Aorta (tissue), 5 donors: ENCODE measurements around the gene CCT8. TPM values are rescaled to one million over a fixed set of nuclear protein-coding genes. Genes with fewer than 3 reads are reported as not detected.

Source experiments
- ATAC-seq: fragments of 200-7000 bp; cut with Tn5 transposase; one replicate; pipeline ENCODE4 v1.9.1; 2022; ENCODE audit warnings: moderate library complexity; ENCODE audit not compliant: low FRiP score
- DNase-seq, 2 donors: peaks; one replicate each; pipeline ENCODE4 v3.0.0-alpha.2; 2020
- H3K27ac ChIP-seq, 2 donors: one replicate each; pipeline ENCODE4 v1.5.1; 2013; ENCODE audit warnings: low read length in 2 of 2, mild to moderate bottlenecking in 2 of 2, moderate library complexity in 2 of 2, control low read depth in 1 of 2, inconsistent platforms in 1 of 2, low read depth in 1 of 2
- H3K27me3 ChIP-seq, 2 donors: one replicate each; pipeline ENCODE4 v1.6.1; 2013; ENCODE audit warnings: control low read depth in 1 of 2, low read length in 1 of 2, mild to moderate bottlenecking in 1 of 2, moderate library complexity in 1 of 2; ENCODE audit not compliant: insufficient read depth in 2 of 2, control insufficient read depth in 1 of 2
- H3K36me3 ChIP-seq, 2 donors: one replicate each; pipeline ENCODE4 v1.6.1; 2013; ENCODE audit warnings: control low read depth in 1 of 2, low read length in 1 of 2, mild to moderate bottlenecking in 1 of 2; ENCODE audit not compliant: insufficient read depth in 2 of 2, control insufficient read depth in 1 of 2
- H3K4me1 ChIP-seq, 2 donors: one replicate each; pipeline ENCODE4 v1.6.1; 2013; ENCODE audit warnings: low read length in 2 of 2, control low read depth in 1 of 2, mild to moderate bottlenecking in 1 of 2, moderate library complexity in 1 of 2; ENCODE audit not compliant: insufficient read depth in 2 of 2, control insufficient read depth in 1 of 2
- H3K4me3 ChIP-seq, 2 donors: one replicate each; pipeline ENCODE4 v1.5.1; 2013; ENCODE audit warnings: low read length in 2 of 2, control low read depth in 1 of 2, mild to moderate bottlenecking in 1 of 2
- H3K9me3 ChIP-seq: one replicate; pipeline ENCODE4 v1.6.1; 2013; ENCODE audit warnings: mild to moderate bottlenecking, low read length; ENCODE audit not compliant: control insufficient read depth
- whole genome bisulfite sequencing, 2 donors: extraction: QIAGEN DNeasy Blood & Tissue Kit; methylation state at CpG; one replicate each; pipeline ENCODE4 v1.1.7; 2013; 5-methylcytosine and 5-hydroxymethylcytosine counted together
- intact Hi-C, 2 donors: fragments of 100-400 bp; cut with DNase I; formaldehyde crosslinking; loops; one replicate each; pipeline versions ENCODE4 v1.14.2 to v1.15.0; 2022
- polyA plus RNA-seq, 2 donors: library from polyadenylated mRNA; stranded (reverse); fragments of 200-250 nt; gene quantifications; one replicate each; pipeline ENCODE4 v1.2.3, GENCODE V29; 2013
- total RNA-seq, 2 donors: library from RNA; stranded (reverse); fragmentation: NEBNext Ultra II Directional; extraction: Animal tissue kit (Norgen Biotek cat#: 25700); gene quantifications; one replicate each; pipeline ENCODE4 v1.2.1, GENCODE V29; 2021
- donor health status: healthy with polysubstance abuse.
- donor health status: Bipolar disorder and iron deficiency.
- donor health status: DM: no; HTN: no; CAD: no.
- donor health status: DM: no; HTN: no; CAD: no.
- donor health status: DM: yes; HTN: yes; CAD: no.

Gene CCT8
- total and polyA plus RNA-seq, 4 donors, result 88.7 to 130 (median 118) TPM

DNA sequence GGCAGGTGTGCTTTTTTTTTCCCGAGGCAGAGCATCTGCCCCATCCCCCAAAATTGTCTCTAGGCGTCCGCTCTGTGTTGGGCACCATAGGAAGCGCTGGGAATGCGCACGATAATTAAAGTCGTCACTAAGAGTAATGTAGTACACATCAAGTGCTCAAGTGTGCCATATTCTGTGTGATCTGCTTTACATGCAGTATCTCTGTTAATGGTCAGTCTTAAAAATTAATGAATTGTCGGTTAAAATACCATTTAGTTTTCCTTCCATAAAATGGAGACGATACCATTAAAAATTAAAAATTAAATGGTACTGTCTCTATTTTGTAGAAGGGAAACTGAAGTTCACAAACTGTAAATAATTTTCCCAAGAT lies 544 bp upstream of the CCT8 start:
- DNase-seq (no peak), ATAC-seq (peak; percentile 45)
- peaks cover 0 to 4% of the 10 kb centered on the region in 2 donors for H3K4me1 ChIP-seq
- intact Hi-C loops, result loop anchor here in 1 of 2 donors (5.0 kb wide), 1 partner anchor 583 kb away; no protein-coding TSS in a partner anchor
- peak overlapping the region; percentile 31 to 74 for H3K4me3 ChIP-seq
- WGBS, 2 donors, result 9 to 11% methylated on average over 9 of the region's 9 CpGs
- peak overlapping the region in 1 of 2 donors; percentile 43 for H3K27ac ChIP-seq
- H3K36me3 ChIP-seq, result no peaks in the 10 kb centered on the region
- H3K27me3 ChIP-seq, result no peaks in the 10 kb centered on the region
- no peaks in the 10 kb centered on the region for H3K9me3 ChIP-seq

DNA sequence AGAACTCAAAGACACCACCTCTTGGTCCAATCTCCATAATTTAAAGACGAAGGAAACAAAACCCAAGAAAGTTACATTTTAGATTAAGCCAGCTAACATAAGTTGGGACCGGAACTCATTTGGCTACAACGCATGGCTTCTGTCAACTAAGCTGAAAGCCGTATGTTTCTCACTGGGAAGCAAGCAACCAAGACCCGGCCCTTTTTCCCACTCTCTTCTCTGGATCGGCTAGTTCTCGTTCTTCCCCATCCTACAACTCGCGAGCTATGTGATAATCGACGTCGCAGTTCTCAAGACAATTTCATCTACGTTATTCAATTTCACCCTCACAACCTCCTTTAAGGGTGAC lies 601 bp downstream of the CCT8 start:
- ATAC-seq (no peak), DNase-seq (no peak)
- Histone ChIP-seq H3K9me3 (no peaks in the 10 kb centered on the region), H3K27me3 (no peaks in the 10 kb centered on the region), H3K27ac (peak overlapping the region; percentile 21 to 34), H3K4me3 (peak overlapping the region; percentile 52 to 95), H3K4me1 (peaks cover 0 to 4% of the 10 kb centered on the region in 2 donors), H3K36me3 (no peaks in the 10 kb centered on the region)
- intact Hi-C loops, result loop anchor here in 1 of 2 donors (5.0 kb wide), 1 partner anchor 584 kb away; no protein-coding TSS in a partner anchor
- WGBS, 2 donors, result 0% methylated on average over 13 of the region's 13 CpGs

DNA sequence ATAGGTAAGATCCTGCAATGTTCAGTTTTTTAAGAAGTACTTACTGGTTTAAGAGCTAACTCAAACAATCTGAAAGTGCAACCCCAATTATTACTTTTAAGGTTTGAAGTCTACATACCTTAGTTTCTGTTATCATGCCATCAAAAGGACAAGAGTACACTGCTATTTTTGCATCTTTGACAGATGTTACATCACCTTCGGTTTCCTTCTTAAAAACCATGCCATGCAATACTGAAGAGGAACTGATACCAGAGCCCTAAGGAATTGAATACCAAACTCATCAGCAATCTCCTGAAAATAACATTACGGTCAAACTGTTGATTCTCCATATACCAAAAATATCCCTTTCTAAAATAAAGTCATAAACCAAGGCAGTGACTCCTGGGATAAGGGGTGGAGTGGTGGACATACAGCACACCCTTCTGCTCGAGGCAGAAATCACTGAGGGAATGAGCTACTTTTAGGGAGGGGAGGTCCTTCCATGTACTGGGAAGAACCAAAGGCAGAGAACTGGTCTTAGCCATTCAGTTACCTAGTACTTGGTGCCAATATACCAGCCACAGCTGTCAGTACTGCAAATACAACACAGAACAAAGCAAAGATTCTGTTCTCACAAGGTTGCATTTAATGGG lies 8.5 kb downstream of the CCT8 start:
- Histone ChIP-seq H3K36me3 (peaks cover 2 to 10% of the 10 kb centered on the region in 2 donors), H3K27me3 (no peaks in the 10 kb centered on the region), H3K4me1 (no peaks in the 10 kb centered on the region), H3K9me3 (no peaks in the 10 kb centered on the region), H3K27ac (peak overlapping the region in 1 of 2 donors; percentile 67), H3K4me3 (no peak overlapping the region)
- ATAC-seq (no peak), DNase-seq (no peak)
- intact Hi-C loops, result no loop called here
- WGBS, 2 donors, result 60% methylated on average over 3 of the region's 3 CpGs

DNA sequence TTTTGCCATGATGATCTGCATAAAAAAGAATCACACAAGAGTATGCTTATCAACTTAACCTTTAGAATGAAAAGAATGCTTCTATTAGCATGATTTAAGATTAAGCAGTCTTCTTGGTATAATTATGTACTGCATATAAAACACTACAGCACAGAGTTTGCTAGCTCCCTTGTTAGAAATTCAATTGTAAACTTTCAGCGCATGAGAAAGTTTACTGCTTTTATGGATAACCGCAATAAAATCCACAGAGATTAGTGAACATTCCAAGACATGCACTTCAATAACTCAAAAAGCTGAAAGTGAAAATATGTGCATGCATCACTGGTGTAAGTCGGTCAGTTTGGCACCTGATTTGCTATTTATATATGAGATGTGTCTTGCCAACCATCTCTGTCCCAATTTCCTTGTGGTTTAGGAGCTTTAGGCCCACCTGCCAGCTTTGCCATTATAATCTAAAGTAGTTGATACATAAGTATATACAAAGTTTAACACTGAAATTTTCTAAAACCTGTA lies 16.9 kb downstream of the CCT8 start:
- intact Hi-C loops, result no loop called here
- Histone ChIP-seq H3K4me1 (peaks cover 0 to 3% of the 10 kb centered on the region in 2 donors), H3K36me3 (peaks cover 7 to 17% of the 10 kb centered on the region in 2 donors), H3K27me3 (no peaks in the 10 kb centered on the region), H3K4me3 (no peak overlapping the region), H3K9me3 (no peaks in the 10 kb centered on the region), H3K27ac (no peak overlapping the region)
- DNase-seq (no peak), ATAC-seq (no peak)
- 68 to 77% methylated on average over 3 of the region's 3 CpGs for WGBS, 2 donors

DNA sequence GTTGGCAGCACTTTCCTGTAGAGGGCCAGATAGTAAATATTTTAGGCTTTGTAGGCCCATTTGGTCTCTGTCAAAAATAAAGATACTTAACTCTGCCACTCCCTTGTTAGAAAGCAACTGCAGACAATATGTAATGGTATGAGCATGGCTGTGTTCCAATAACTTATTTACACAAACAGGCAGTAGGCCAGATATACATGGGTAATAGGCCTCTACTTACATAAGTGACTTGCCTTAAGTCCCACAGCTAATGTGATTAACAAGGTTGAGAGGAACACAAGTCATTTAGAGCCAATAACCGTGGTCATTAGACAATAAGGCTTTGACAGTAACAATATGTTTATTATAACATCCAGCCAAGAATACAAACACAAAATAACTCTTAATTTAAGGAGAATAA lies 17.4 kb downstream of the CCT8 start:
- 88 to 100% methylated on average over 1 of the region's 1 CpG for WGBS, 2 donors
- ATAC-seq (no peak), DNase-seq (no peak)
- Histone ChIP-seq H3K36me3 (peaks cover 9 to 15% of the 10 kb centered on the region in 2 donors), H3K27ac (no peak overlapping the region), H3K4me3 (no peak overlapping the region), H3K27me3 (no peaks in the 10 kb centered on the region), H3K9me3 (no peaks in the 10 kb centered on the region), H3K4me1 (peaks cover 0 to 3% of the 10 kb centered on the region in 2 donors)
- intact Hi-C loops, result no loop called here

DNA sequence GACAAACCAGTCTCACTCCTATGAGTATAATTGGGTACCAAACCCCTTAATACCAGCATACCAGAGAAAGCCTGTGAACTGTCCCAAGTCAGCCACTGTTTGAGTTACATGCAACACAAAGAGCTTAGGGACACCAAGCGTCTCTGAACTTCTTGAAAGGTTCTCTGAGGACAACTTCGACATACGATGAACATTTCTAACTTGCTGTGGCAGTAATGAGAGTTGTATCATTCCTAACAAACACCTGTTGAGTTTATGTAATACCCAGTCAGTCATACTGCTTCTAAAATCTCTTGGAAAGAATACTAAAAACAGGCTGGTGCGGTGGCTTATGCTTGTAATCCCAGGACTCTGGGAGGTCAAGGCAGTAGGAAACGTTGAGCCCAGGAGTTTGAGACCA lies 18.4 kb downstream of the CCT8 start:
- H3K4me3 ChIP-seq, result no peak overlapping the region
- 84 to 89% methylated on average over 5 of the region's 5 CpGs for WGBS, 2 donors
- H3K36me3 ChIP-seq, result peaks cover 6 to 20% of the 10 kb centered on the region in 2 donors
- H3K27ac ChIP-seq, result no peak overlapping the region
- no peaks in the 10 kb centered on the region for H3K27me3 ChIP-seq
- no peaks in the 10 kb centered on the region for H3K9me3 ChIP-seq
- DNase-seq (no peak), ATAC-seq (no peak)
- H3K4me1 ChIP-seq, result peaks cover 0 to 3% of the 10 kb centered on the region in 2 donors
- intact Hi-C loops, result no loop called here

DNA sequence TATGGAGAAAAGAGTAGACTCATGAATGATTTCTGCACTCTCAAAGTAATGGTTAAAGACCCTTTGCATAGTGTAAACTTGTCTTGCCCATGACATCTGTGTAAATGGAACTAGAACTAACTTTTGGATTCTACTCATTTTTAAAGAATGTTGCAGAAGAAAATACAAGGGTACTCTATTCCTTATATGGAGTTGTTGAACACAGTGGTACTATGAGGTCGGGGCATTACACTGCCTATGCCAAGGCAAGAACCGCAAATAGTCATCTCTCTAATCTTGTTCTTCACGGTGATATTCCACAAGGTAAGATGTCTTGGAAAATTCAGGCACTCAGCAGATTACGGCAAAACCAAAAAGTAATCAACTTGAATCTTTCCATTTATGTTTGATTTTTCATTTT lies 19.8 kb downstream of the CCT8 start:
- Histone ChIP-seq H3K4me3 (no peak overlapping the region), H3K4me1 (peaks cover 0 to 3% of the 10 kb centered on the region in 2 donors), H3K9me3 (no peaks in the 10 kb centered on the region), H3K36me3 (peaks cover 6 to 20% of the 10 kb centered on the region in 2 donors), H3K27ac (peak overlapping the region; percentile 44 to 57), H3K27me3 (no peaks in the 10 kb centered on the region)
- no peak for DNase-seq
- 23 to 24% methylated on average over 4 of the region's 4 CpGs for WGBS, 2 donors
- intact Hi-C loops, result no loop called here
- peak; percentile 14 for ATAC-seq

DNA sequence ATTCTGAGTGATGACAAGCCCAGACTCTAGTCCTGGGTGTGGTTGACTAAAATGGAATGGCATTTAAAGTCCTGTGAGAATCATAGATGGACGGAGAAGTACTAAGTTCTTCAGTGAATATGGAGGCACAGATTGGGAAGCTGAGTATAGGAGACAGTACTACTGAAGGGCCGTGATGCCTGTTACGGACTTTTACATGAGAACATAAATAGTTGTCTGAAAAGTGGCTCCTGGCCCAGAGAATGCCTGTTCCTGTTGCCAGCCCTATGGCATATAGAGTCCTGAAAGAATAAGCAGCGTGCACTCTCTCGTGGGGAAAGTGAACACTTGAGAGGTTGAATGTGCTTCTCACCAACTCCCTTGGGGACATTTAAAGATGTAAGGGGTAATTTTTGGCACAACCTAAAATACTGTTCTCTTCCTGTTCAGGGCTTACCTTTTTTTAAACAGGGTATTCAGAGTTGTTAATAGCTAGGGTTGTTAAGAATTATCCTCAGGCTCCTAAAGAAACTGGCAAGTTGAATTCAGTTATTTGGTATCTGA lies 20.4 kb downstream of the CCT8 start:
- ATAC-seq, result peak; percentile 41
- Histone ChIP-seq H3K9me3 (no peaks in the 10 kb centered on the region), H3K36me3 (peaks cover 6 to 20% of the 10 kb centered on the region in 2 donors), H3K4me3 (no peak overlapping the region), H3K4me1 (peaks cover 0 to 3% of the 10 kb centered on the region in 2 donors), H3K27ac (peak overlapping the region; percentile 57 to 59), H3K27me3 (no peaks in the 10 kb centered on the region)
- DNase-seq, result no peak
- WGBS, 2 donors, result 39 to 51% methylated on average over 5 of the region's 5 CpGs
- intact Hi-C loops, result no loop called here

DNA sequence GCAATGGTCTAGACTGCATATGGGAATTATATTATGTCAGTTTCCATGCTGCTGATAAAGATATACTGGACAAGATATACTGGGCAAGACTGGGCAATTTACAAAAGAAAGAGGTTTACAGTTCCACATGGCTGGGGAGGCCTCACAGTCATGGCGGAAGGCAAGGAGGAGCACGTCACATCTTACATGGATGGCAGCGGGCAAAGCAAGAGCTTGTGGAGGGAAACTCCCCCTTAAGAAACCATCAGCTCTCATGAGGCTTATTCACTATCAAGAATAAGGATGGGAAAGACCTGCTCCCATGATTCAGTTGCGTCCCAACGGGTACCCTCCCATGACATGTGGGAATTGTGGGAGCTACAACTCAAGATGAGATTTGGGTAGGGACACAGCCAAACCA lies 21.2 kb downstream of the CCT8 start:
- DNase-seq, result no peak
- 96 to 98% methylated on average over 5 of the region's 5 CpGs for WGBS, 2 donors

More for the DNA sequence above, 21.2 kb downstream of the CCT8 start:
- no peaks in the 10 kb centered on the region for H3K9me3 ChIP-seq
- peaks cover 0 to 3% of the 10 kb centered on the region in 2 donors for H3K4me1 ChIP-seq
- ATAC-seq, result no peak
- no peak overlapping the region for H3K4me3 ChIP-seq
- no peak overlapping the region for H3K27ac ChIP-seq
- no peaks in the 10 kb centered on the region for H3K27me3 ChIP-seq
- H3K36me3 ChIP-seq, result peaks cover 6 to 24% of the 10 kb centered on the region in 2 donors
- intact Hi-C loops, result no loop called here
